Ovary (tissue), 9 donors: ENCODE measurements around the gene OLFM1. TPM values are rescaled to one million over a fixed set of nuclear protein-coding genes. Genes with fewer than 3 reads are reported as not detected.

ENCODE experiments used
- DNase-seq, 5 donors: peaks; one replicate each; pipeline ENCODE4 v3.0.0-alpha.2; 2019 to 2020
- H3K27ac ChIP-seq, 2 donors: fragments of 200-600 bp; one replicate each; pipeline versions ENCODE4 v1.5.1 to v1.8.0; 2019 to 2022
- H3K27me3 ChIP-seq: fragments of 200-600 bp; one replicate; pipeline ENCODE4 v1.8.0; 2022
- H3K36me3 ChIP-seq: fragments of 200-600 bp; sonication (generic); one replicate; pipeline ENCODE4 v1.5.1; 2019
- H3K4me1 ChIP-seq: one replicate; pipeline ENCODE4 v1.8.1; 2013; ENCODE audit warnings: mild to moderate bottlenecking, moderate library complexity; ENCODE audit not compliant: insufficient read depth
- H3K4me3 ChIP-seq: fragments of 200-600 bp; sonication (generic); one replicate; pipeline ENCODE4 v1.5.1; 2017
- H3K9me3 ChIP-seq, 2 donors: fragments of 200-600 bp in 1 of 2; sonication (generic) in 1 of 2; one replicate each; pipeline versions ENCODE4 v1.5.1 to v1.8.1; 2013 to 2019; ENCODE audit warnings: mild to moderate bottlenecking in 1 of 2, moderate library complexity in 1 of 2
- EP300 ChIP-seq: sonication (generic); formaldehyde crosslinking; IDR thresholded peaks from one replicate; pipeline ENCODE4 v1.6.1; 2017; ENCODE audit warnings: antibody characterized with exemption
- POLR2A ChIP-seq: fragments of 450-650 bp; IDR thresholded peaks from one replicate; pipeline ENCODE4 v1.6.1; 2017; ENCODE audit warnings: antibody characterized with exemption, mild to moderate bottlenecking, moderate library complexity
- WGBS, 3 donors: extraction: QIAGEN DNeasy Blood & Tissue Kit in 1 of 3; methylation state at CpG; one replicate each; pipeline versions ENCODE4 v1.1.5 to v1.1.7; 2013 to 2017; 5-methylcytosine and 5-hydroxymethylcytosine counted together
- intact Hi-C, 4 donors: fragments of 100-400 bp; cut with DNase I; formaldehyde crosslinking; loops; one replicate each; pipeline versions ENCODE4 v1.11.0 to v1.15.1; 2022 to 2023
- polyA plus RNA-seq, 2 donors: library from polyadenylated mRNA; stranded (reverse); fragments of 200-250 nt in 1 of 2; fragments of 350-450 nt in 1 of 2; fragmentation: Illumina TruSeq in 1 of 2; extraction: RNeasy Lipid Tissue Mini Kit (QIAGEN cat#74804) in 1 of 2; gene quantifications; one replicate each; pipeline ENCODE4 v1.2.3, GENCODE V29; 2013 to 2014
- total RNA-seq, 7 donors: library from RNA; depleted of rRNA in 2 of 7; stranded (reverse); fragments of >200 nt in 2 of 7; fragmentation: NEBNext Ultra II Directional in 3 of 7; extraction: Animal tissue kit (Norgen Biotek cat#: 25700) in 3 of 7; gene quantifications; one replicate each; pipeline versions ENCODE4 v1.1.0 to v1.2.4, GENCODE V29; 2016 to 2023
- TF ChIP-seq, protein P1 (sequence below), 3 donors: fragments of 450-650 bp in 2 of 3; fragments of 200-600 bp in 1 of 3; IDR thresholded peaks; one replicate each; pipeline versions ENCODE4 v1.5.1 to v1.8.0; 2016 to 2022; ENCODE audit warnings: antibody characterized with exemption in 3 of 3, mild to moderate bottlenecking in 1 of 3
- donor health status: DM: no; HTN: no; CAD: no; lungs with moderate emphysema.
- donor health status: DM: no; HTN: no; CAD: no.
- donor health status: Bipolar disorder and iron deficiency.
- donor health status: DM: yes; HTN: yes; CAD: no.
- donor health status: DM: no; HTN: no; CAD: no.
- donor health status: DM: yes; HTN: yes; CAD: no.

Gene OLFM1
- total and polyA plus RNA-seq, 9 donors: 6.5 to 40.0 (median 19.9) TPM

- Histone ChIP-seq H3K27ac (no peak overlapping the region), H3K9me3 (no peaks in the 10 kb centered on the region), H3K4me3 (no peak overlapping the region), H3K4me1 (no peaks in the 10 kb centered on the region), H3K27me3 (no peaks in the 10 kb centered on the region), H3K36me3 (no peaks in the 10 kb centered on the region)
- no peak for TF ChIP-seq POLR2A
- TF ChIP-seq, protein P1, sequence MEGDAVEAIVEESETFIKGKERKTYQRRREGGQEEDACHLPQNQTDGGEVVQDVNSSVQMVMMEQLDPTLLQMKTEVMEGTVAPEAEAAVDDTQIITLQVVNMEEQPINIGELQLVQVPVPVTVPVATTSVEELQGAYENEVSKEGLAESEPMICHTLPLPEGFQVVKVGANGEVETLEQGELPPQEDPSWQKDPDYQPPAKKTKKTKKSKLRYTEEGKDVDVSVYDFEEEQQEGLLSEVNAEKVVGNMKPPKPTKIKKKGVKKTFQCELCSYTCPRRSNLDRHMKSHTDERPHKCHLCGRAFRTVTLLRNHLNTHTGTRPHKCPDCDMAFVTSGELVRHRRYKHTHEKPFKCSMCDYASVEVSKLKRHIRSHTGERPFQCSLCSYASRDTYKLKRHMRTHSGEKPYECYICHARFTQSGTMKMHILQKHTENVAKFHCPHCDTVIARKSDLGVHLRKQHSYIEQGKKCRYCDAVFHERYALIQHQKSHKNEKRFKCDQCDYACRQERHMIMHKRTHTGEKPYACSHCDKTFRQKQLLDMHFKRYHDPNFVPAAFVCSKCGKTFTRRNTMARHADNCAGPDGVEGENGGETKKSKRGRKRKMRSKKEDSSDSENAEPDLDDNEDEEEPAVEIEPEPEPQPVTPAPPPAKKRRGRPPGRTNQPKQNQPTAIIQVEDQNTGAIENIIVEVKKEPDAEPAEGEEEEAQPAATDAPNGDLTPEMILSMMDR (IDR thresholded peaks at IDR 0.05): no peak
- no peak for TF ChIP-seq EP300
- DNase-seq: no peak
- intact Hi-C loops: no loop called here
- 18 to 21% (median 19%) methylated on average over 28 of the region's 28 CpGs for WGBS, 3 donors
Observed at GRCh38 chr9:135134268-135135022, 47.0 kb downstream of the OLFM1 start.

- no peaks in the 10 kb centered on the region for H3K27me3 ChIP-seq
- H3K36me3 ChIP-seq: no peaks in the 10 kb centered on the region
- WGBS, 3 donors: 72 to 74% (median 73%) methylated on average over 13 of the region's 13 CpGs
- H3K4me3 ChIP-seq: no peak overlapping the region
- no peaks in the 10 kb centered on the region for H3K9me3 ChIP-seq
- intact Hi-C loops: no loop called here
- H3K4me1 ChIP-seq: no peaks in the 10 kb centered on the region
- TF ChIP-seq, protein P1 (IDR thresholded peaks at IDR 0.05): no peak
- TF ChIP-seq POLR2A (no peak), EP300 (no peak)
- DNase-seq: no peak
- H3K27ac ChIP-seq: no peak overlapping the region
Observed at GRCh38 chr9:135135171-135135928, 47.9 kb downstream of the OLFM1 start.

DNA sequence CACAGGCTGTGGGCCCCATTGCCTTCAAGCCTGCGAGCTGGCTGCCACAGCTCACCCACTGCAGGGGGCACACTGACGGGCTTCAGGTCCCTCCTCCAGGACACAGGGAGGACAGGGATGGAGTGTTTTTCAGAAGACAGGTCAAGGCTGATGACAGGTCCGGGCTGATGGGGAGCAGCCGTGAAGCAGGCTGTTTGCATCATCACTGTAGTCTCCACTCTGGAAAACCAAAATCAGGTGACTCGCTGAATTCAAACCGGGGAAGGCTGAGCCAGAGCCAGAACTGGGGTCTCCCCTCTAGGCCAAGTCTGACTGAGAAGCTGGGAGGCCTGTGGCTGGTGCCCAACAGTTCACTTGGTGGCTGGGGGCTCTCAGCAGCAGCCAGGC is 48.5 kb downstream of the OLFM1 start:
- intact Hi-C loops: no loop called here
- no peak for DNase-seq
- TF ChIP-seq, protein P1 (IDR thresholded peaks at IDR 0.05): no peak
- TF ChIP-seq EP300 (no peak), POLR2A (no peak)
- no peaks in the 10 kb centered on the region for H3K36me3 ChIP-seq
- H3K9me3 ChIP-seq: no peaks in the 10 kb centered on the region
- no peaks in the 10 kb centered on the region for H3K4me1 ChIP-seq
- 10 to 23% (median 16%) methylated on average over 6 of the region's 6 CpGs for WGBS, 3 donors
- H3K27me3 ChIP-seq: no peaks in the 10 kb centered on the region
- no peak overlapping the region for H3K4me3 ChIP-seq
- no peak overlapping the region for H3K27ac ChIP-seq

DNA sequence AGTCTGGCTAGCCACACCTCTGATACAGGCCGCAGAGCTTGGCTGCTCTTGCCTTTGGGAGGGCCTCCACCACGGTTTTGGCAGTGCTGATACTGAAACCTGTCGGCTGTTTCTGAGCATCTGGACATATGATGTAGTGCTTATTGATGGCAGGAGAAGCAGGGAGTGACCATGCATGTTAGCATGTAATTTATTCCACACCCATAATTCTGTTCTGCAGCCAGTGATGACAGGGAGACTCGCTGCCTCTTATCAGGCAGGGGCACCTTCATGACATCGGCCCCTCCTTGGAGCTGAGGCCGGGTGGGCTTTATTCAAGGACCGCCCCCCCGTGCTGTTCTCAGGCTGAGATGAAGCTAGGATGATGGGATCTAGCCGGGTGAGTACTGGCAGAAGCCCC is 49.0 kb downstream of the OLFM1 start:
- Histone ChIP-seq H3K27ac (no peak overlapping the region), H3K36me3 (no peaks in the 10 kb centered on the region), H3K9me3 (no peaks in the 10 kb centered on the region), H3K27me3 (no peaks in the 10 kb centered on the region), H3K4me3 (no peak overlapping the region), H3K4me1 (no peaks in the 10 kb centered on the region)
- intact Hi-C loops: no loop called here
- no peak for DNase-seq
- 25 to 46% (median 27%) methylated on average over 9 of the region's 9 CpGs for WGBS, 3 donors
- no peak for TF ChIP-seq POLR2A
- TF ChIP-seq, protein P1 (IDR thresholded peaks at IDR 0.05): no peak
- no peak for TF ChIP-seq EP300
